Choroid plexus epithelial cell (primary cell): Measurements from ENCODE around the gene PM20D2.
"Not testable (repeated sequence)": the region's sequence is repeated elsewhere in the genome, so short reads cannot be mapped to it uniquely, and the experiment has no call there.

Experiments
- DNase-seq: peaks from one replicate; pipeline ENCODE4 v3.0.0-alpha.2; 2010; ENCODE audit warnings: low read depth
- H3K4me3 ChIP-seq: 2 replicates; pipeline ENCODE4 v1.5.1; 2011; ENCODE audit warnings: low read depth, mild to moderate bottlenecking, control low read depth, low read length, moderate library complexity
- CTCF ChIP-seq: conservative IDR thresholded peaks from 2 replicates; pipeline ENCODE4 v1.5.1; 2011; ENCODE audit warnings: low read depth, mild to moderate bottlenecking, control low read depth, inconsistent platforms, low read length, moderate library complexity

Gene PM20D2

GRCh38 chr6:89117211-89118108 lies 28.4 kb upstream of the PM20D2 start, which contains the start of gene SRSF12:
Gene SRSF12 (minus strand): TSS chr6:89118071. CDS start chr6:89117887, 184 bp downstream.
- no peak for TF ChIP-seq CTCF
- DNase-seq, result peak; percentile 27
- H3K4me3 ChIP-seq, result peak within 1 kb of the TSS; percentile 60

GRCh38 chr6:89118931-89119330 lies 26.9 kb upstream of the PM20D2 start:
- no peak for TF ChIP-seq CTCF
- no peak for DNase-seq
- H3K4me3 ChIP-seq, result no peak overlapping the region

DNA sequence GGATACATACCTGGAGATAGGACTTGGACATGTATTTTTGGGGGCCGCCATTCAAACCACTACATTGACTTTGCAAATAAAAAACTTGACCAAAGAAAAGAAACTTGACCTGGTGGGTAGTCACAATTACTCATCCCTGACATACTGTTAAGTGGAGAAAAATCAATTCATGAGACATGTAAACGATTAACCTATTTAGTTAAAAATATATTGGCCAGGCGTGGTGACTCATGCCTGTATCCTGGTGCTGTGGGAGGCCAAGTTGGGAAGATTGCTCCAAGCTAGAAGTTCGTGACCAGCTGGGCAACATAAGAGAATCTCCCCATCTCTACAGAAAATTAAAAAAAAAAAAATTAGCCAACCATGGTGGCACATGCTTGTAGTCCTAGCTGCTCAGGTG lies 25.5 kb upstream of the PM20D2 start:
- no peak overlapping the region for H3K4me3 ChIP-seq
- DNase-seq, result no peak
- no peak for TF ChIP-seq CTCF

GRCh38 chr6:89121934-89122333 lies 23.9 kb upstream of the PM20D2 start:
- TF ChIP-seq CTCF, result no peak
- no peak for DNase-seq
- H3K4me3 ChIP-seq, result no peak overlapping the region

GRCh38 chr6:89122625-89123024 lies 23.2 kb upstream of the PM20D2 start:
- peak; percentile 69 for TF ChIP-seq CTCF
- DNase-seq, result peak; percentile 70
- no peak overlapping the region for H3K4me3 ChIP-seq

DNA sequence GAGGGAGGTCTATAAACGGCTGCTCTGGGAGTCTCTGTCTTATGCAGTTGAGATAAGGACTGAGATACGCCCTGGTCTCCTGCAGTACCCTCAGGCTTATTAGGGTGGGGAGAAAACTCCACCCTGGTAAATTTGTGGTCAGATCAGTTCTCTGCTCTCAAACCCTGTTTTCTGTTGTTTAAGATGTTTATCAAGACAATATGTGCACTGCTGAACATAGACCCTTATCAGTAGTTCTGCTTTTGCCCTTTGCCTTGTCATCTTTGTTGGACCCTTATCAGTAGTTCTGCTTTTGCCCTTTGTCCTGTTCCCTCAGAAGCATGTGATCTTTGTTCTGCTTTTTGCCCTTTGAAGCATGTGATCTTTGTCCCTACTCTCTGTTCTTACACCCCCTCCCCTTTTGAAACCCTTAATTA lies 17.6 kb upstream of the PM20D2 start:
- H3K4me3 ChIP-seq, DNase-seq: not testable (repeated sequence)

DNA sequence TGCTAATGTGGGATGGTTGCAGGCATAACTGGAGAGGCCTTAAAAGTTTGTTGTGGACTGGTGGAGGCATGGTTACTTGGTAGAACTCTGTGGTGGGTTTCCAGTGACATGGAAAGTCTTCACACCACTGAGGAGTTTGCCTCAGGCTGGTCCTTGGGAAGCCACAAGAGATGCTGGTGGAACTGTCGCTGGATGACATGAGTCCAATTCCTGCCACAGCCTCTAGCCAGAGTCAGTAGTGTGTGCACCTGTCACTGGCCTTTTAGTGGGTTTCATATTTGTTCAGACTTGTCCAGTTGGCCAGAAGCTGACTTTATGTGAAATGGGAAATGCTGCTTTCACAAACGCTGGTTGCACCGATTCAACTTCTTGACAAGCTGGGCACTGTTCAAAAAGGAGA lies 14.3 kb upstream of the PM20D2 start:
- no peak overlapping the region for H3K4me3 ChIP-seq
- no peak for TF ChIP-seq CTCF
- DNase-seq, result no peak
